ENCODE results near the gene MAN1A2.

The MAN1A2 gene

GRCh38 chr1:117559985-117560384, 192.7 kb downstream of the MAN1A2 start:
- no peak for DNase-seq (ENCODE audit: low read depth)

- DNase-seq (ENCODE audit: low read depth) = no peak
Measured at GRCh38 chr1:117561071-117561470, 193.8 kb downstream of the MAN1A2 start.

GRCh38 chr1:117561551-117561950, 194.3 kb downstream of the MAN1A2 start:
- DNase-seq (ENCODE audit: low read depth) = no peak

DNA sequence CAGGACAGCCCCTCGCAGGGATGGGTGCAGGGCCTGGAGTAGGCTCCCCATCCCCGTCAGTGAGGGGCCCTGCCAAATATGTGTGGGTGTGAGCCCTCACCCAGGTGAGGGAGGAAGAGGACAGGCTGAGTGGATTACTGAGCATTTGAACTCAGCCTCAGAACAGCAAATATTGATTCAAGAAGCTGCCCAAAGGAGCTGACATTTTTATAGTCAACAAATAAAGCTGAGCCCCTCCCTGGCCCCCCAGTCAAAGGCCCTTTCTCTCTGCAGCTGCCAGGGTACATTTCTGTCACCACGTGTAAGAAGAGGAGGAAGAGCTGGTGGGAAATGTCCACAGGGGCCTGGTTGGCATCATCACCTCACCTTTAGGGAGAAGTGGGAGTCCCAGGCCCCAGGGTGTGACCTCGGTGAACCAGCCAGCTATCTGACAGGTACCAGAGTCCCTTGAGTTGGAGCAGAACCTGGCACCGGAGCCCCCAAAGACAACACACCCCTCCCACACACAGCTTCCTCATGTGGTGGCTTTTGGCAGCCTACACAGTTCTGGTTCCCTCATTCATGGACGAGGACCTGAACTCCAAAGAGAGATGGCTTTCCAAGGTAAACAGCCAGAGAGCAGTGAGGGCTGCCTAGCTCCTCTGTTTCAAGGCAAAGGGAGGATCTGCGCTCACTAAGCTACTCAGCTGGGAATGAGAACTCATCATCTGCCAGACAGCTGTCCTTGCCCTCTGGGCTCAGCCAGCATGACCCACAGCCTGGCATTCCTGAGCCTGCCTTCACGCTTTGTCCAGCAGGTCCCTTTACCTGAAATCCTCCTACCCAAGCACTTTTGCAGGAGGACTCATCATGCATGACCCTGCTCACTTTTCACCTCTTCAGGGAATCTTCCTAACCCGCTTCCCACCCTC, 195.6 kb downstream of the MAN1A2 start:
- no peak for DNase-seq (ENCODE audit: low read depth)

- no peak for DNase-seq (ENCODE audit: low read depth)
Measured at GRCh38 chr1:117563492-117563875, 196.2 kb downstream of the MAN1A2 start.

- DNase-seq (ENCODE audit: low read depth) = no peak
Measured at GRCh38 chr1:117564227-117565075, 197.2 kb downstream of the MAN1A2 start.

GRCh38 chr1:117565076-117565556, 197.9 kb downstream of the MAN1A2 start:
- no peak for DNase-seq (ENCODE audit: low read depth)

DNA sequence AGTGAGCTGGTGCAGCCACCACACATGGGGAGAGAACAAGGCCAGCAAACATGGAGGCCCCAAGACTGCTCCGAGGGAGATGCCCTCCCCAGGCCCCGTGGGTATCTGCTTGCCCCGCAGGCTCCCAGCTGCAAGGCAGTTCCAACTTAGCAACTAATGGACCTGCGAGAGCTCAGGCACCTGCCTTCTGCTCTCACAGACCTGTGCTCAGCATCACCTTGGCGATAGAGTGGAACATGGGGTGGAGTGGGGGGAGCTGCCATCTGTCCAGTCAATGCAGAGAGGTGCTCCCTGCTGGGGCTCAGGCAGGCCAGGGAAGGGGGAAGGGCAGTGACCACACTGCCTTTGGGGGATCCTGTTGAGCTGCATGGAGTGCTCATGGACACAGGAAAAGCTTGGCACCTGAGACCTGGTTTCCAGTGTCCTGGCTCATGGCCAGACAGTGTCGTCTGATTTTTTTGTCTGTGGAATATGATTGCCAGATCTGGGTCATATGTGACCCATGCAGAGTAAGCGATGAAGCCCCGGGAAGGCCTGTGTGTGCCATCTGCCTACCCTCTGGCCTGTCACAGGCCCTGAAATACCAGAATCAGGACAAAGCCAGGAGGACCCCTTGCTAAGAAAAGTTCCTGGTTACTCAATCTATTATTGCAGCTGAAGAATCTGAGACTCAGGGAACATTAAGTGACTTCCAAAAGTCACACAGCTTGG, 198.7 kb downstream of the MAN1A2 start:
- no peak for DNase-seq (ENCODE audit: low read depth)

GRCh38 chr1:117566556-117566955, 199.3 kb downstream of the MAN1A2 start:
- no peak for DNase-seq (ENCODE audit: low read depth)

- DNase-seq (ENCODE audit: low read depth) = no peak
Measured at GRCh38 chr1:117567435-117567834, 200.2 kb downstream of the MAN1A2 start.

- no peak for DNase-seq (ENCODE audit: low read depth)
Measured at GRCh38 chr1:117567976-117568375, 200.7 kb downstream of the MAN1A2 start.

GRCh38 chr1:117568999-117569398, 201.8 kb downstream of the MAN1A2 start:
- no peak for DNase-seq (ENCODE audit: low read depth)

DNA sequence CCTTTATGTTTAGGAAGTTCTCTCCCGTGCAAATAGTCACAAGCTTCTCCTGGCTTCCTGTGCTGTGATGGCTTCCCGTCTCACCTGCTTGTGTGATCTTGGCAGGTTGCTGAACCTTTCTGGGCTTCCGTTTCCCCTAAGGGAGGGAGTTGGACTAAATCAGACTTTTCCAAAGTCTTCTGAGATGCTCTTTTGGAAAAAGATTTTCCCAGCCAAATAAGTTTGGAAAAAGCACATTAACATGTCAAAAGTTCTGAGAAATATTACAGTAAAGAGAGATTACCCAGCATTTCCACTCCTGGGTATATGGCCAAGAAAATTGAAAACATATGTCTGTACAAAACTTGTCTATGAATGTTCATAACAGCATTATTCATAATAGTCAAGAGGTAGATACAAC, 202.6 kb downstream of the MAN1A2 start:
- no peak for DNase-seq (ENCODE audit: low read depth)

DNA sequence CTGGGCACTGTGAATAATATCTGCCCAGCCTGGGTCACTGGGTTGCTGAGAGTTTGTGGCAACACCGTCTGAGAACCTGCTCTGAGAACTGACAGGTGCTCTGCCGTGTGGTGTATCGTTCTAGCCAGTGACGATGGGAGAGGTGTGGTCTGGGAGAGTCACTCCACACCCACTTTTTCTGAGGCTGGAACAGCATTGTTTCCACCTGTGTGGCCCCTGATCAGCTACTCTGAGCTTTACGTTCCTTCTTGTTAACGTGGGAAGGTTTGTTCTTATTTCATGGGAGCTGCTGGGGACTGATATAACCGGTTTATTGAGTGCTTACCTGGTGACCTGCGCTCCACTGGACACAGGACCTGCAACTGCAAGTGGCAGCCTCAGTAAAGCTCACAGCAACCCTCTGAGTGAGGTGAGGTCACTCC, 203.8 kb downstream of the MAN1A2 start:
- DNase-seq (ENCODE audit: low read depth) = no peak

DNA sequence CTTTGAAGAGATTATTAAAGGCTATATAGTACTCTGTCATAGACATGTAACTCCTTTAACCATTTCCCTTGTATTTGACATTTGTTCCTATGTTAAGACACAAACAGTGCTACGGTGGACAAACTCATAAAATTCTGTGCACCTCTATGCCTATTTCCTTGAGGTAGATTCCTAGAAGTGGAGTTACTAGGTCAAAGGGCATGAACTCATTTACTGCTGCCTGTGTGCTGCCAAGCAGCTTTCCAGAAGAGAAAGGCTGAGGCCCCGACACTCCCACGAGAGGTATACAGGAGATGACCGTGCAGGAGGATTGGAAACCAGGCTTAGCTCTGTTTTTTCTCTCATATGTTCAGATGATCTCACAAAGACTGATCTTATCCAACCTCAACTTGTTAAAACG, 204.2 kb downstream of the MAN1A2 start:
- no peak for DNase-seq (ENCODE audit: low read depth)

- no peak for DNase-seq (ENCODE audit: low read depth)
Measured at GRCh38 chr1:117572546-117572945, 205.3 kb downstream of the MAN1A2 start.

- no peak for DNase-seq (ENCODE audit: low read depth)
Measured at GRCh38 chr1:117573386-117574023, 206.3 kb downstream of the MAN1A2 start.

DNA sequence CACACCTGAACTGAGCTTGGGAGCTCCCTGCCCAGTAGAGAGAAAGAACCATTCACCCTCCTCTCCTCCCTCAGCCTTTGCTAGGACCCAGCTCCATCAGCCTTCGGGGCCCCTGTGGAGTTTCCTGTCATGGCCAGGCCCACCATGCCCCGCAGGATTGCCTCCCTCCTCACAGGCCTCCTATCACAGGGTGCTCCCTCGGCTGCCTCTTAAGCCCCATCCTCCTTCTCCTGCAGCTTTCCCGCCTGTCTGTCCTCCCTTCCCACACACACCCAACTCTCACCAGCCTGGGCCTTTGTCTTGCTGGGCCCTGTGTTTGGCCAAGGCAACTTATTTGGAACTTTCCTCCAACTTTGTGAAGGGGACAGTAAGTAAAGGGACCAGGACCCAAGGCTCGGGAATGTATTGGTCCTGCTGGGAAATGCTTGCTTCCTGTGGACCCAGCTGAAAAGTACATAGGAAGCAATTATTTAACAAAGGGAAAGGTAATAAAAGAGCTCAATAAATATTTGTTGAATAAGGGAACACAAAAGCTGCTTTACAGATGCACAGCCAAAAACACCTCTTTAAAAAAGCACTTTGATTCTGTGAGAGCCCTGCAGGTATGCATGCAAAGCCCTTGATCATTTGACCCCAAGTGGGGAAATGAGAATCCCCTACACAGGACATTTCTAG, 207.0 kb downstream of the MAN1A2 start:
- DNase-seq (ENCODE audit: low read depth) = no peak

DNA sequence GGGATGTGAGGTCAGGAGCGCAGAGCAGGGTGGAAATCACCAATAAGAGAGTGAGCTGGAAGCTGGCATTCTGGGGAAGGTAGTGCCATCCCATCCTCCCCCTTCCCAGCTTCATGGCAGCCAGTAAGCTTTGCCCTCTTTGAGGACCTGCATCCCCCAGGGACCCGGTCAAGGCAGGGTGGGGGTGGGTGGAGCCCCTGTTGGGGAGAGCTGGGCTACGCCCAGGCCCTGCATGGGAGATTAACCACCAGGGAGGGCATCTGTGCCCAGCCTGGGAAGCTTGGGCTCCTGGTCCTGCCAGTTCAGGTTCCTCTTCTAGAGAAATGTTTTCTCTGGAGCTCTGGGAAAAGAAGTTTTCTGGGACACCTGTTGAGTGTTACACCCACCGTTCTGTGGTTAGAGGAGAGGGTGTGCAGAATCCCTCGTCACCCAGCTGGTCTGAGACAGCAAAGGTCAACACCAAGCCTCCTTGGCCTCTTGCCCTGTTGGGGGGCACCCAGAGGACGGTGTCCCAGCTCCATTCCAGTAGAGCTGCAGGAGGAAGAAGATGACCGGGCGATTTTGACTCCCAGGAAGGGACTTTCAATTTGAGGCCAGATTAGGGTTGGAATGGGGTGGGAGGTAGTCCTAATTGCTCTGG, 208.5 kb downstream of the MAN1A2 start:
- no peak for DNase-seq (ENCODE audit: low read depth)

- no peak for DNase-seq (ENCODE audit: low read depth)
Measured at GRCh38 chr1:117576236-117576635, 209.0 kb downstream of the MAN1A2 start.

Measured in activated T-cell treated with anti-CD3 and anti-CD28 coated beads for 48 hours (primary cell).